SU-DHL-6 (cell line): ENCODE results near the gene APBB2.

Source experiments
- H2AFZ ChIP-seq: fragments of 200-600 bp; sonication (generic); 2 replicates; pipeline ENCODE4 v1.6.1; 2014; ENCODE audit warnings: low read depth, mild to moderate bottlenecking, moderate library complexity, mixed read lengths, antibody characterized with exemption, low read length; ENCODE audit not compliant: severe bottlenecking
- H3F3A ChIP-seq: fragments of 200-600 bp; shearing (Covaris generic); 2 replicates; pipeline ENCODE4 v1.6.0; 2016; ENCODE audit warnings: antibody characterized with exemption, mild to moderate bottlenecking; ENCODE audit not compliant: insufficient read depth
- H3K27ac ChIP-seq: fragments of 200-600 bp; sonication (generic); 2 replicates; pipeline ENCODE4 v1.5.1; 2016; ENCODE audit warnings: low read depth, mild to moderate bottlenecking, low read length, moderate library complexity, mixed read lengths
- H3K27me3 ChIP-seq: fragments of 200-600 bp; sonication (generic), shearing (Covaris generic); 2 replicates; pipeline ENCODE4 v1.6.0; 2014; ENCODE audit warnings: mild to moderate bottlenecking, low read length
- H3K36me3 ChIP-seq: fragments of 200-600 bp; sonication (generic); 2 replicates; pipeline ENCODE4 v1.6.1; 2014; ENCODE audit warnings: mild to moderate bottlenecking, low read length, mixed read lengths
- H3K4me2 ChIP-seq: fragments of 300-600, 200-600 bp; shearing (Covaris generic), sonication (generic); 2 replicates; pipeline ENCODE4 v1.6.0; 2014; ENCODE audit warnings: low read length, low read depth, mild to moderate bottlenecking; ENCODE audit not compliant: poor library complexity, severe bottlenecking
- H3K4me3 ChIP-seq: fragments of 200-600 bp; sonication (generic); 2 replicates; pipeline ENCODE4 v1.5.1; 2014; ENCODE audit warnings: antibody characterized with exemption, low read length, mild to moderate bottlenecking, mixed read lengths; ENCODE audit not compliant: insufficient read depth, poor library complexity, severe bottlenecking
- H3K79me2 ChIP-seq: fragments of 200-600 bp; sonication (generic); 2 replicates; pipeline ENCODE4 v1.6.1; 2014; ENCODE audit warnings: mild to moderate bottlenecking, low read length, moderate library complexity; ENCODE audit not compliant: insufficient read depth
- H3K9ac ChIP-seq: fragments of 200-600 bp; sonication (generic); 2 replicates; pipeline ENCODE4 v1.7.0; 2014; ENCODE audit warnings: mild to moderate bottlenecking, low read length
- H3K9me2 ChIP-seq: fragments of 200-600 bp; sonication (generic); replicated peaks from 2 replicates; pipeline ENCODE4 v1.6.1; 2014; ENCODE audit warnings: low read length; ENCODE audit not compliant: insufficient read depth
- H3K9me3 ChIP-seq: fragments of 200-600 bp; sonication (generic); 2 replicates; pipeline ENCODE4 v1.6.1; 2014; ENCODE audit warnings: low read length, mixed read lengths; ENCODE audit not compliant: insufficient read depth
- H4K20me1 ChIP-seq: fragments of 200-600 bp; sonication (generic); 2 replicates; pipeline ENCODE4 v1.6.1; 2014; ENCODE audit warnings: low read depth, mild to moderate bottlenecking, antibody characterized with exemption, low read length, moderate library complexity, mixed read lengths
- CTCF ChIP-seq: fragments of 200-600 bp; sonication (generic); IDR thresholded peaks from one replicate; pipeline ENCODE4 v1.5.1; 2017; ENCODE audit warnings: antibody characterized with exemption, mild to moderate bottlenecking, low read length, moderate library complexity; ENCODE audit not compliant: insufficient read depth, poor library complexity, severe bottlenecking
- EZH2phosphoT487 ChIP-seq: fragments of 200-600 bp; sonication (generic), shearing (Covaris generic); conservative IDR thresholded peaks from 2 replicates; pipeline ENCODE4 v1.6.1; 2018; ENCODE audit warnings: mild to moderate bottlenecking, antibody characterized with exemption, low read length, moderate library complexity, mixed read lengths

Gene APBB2

GRCh38 chr4:40865696-40866095 lies 348.6 kb downstream of the APBB2 start:
- Histone ChIP-seq H3K9me3 (no peaks in the 10 kb centered on the region), H3K4me2 (no peak overlapping the region), H3K27me3 (no peaks in the 10 kb centered on the region), H3K9me2 (no peaks in the 10 kb centered on the region), H3K27ac (no peak overlapping the region), H4K20me1 (no peaks in the 10 kb centered on the region), H3F3A (no peaks in the 10 kb centered on the region), H3K9ac (no peak overlapping the region), H3K4me3 (no peak overlapping the region), H3K36me3 (no peaks in the 10 kb centered on the region), H3K79me2 (no peaks in the 10 kb centered on the region), H2AFZ (no peak overlapping the region)
- TF ChIP-seq CTCF (no peak), EZH2phosphoT487 (no peak)

DNA sequence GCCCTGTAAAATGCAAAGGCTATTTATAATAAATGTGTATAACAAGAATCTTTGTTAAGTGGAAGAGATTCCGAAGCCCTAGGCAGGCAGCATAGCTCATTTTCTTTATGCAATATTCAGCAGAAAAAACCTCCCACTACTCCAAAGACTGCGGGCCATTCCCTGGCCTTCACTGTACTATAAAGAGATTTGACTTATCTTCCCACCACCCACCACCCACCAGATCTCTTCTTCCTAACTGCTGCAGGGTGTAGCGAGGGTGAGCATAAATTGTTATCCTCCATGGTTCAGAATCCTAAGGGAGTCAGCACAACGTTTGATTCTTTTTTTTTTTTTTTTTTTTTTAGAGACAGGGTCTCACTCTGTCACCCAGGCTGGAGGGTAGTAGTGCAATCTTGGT lies 349.8 kb downstream of the APBB2 start:
- no peak overlapping the region for H3K4me3 ChIP-seq
- no peak for TF ChIP-seq EZH2phosphoT487
- H3K36me3 ChIP-seq = no peaks in the 10 kb centered on the region
- H3K9me2 ChIP-seq = no peaks in the 10 kb centered on the region
- no peak overlapping the region for H3K9ac ChIP-seq
- H3K4me2 ChIP-seq = no peak overlapping the region
- no peaks in the 10 kb centered on the region for H3K79me2 ChIP-seq
- H4K20me1 ChIP-seq = no peaks in the 10 kb centered on the region
- H3K27me3 ChIP-seq = no peaks in the 10 kb centered on the region
- H3F3A ChIP-seq = no peaks in the 10 kb centered on the region
- no peak overlapping the region for H3K27ac ChIP-seq
- H3K9me3 ChIP-seq = no peaks in the 10 kb centered on the region
- H2AFZ ChIP-seq = no peak overlapping the region

GRCh38 chr4:40858962-40859361 lies 355.4 kb downstream of the APBB2 start:
- Histone ChIP-seq H3K27ac (no peak overlapping the region), H3K4me2 (no peak overlapping the region)
- TF ChIP-seq CTCF = no peak
- TF ChIP-seq EZH2phosphoT487 = no peak

DNA sequence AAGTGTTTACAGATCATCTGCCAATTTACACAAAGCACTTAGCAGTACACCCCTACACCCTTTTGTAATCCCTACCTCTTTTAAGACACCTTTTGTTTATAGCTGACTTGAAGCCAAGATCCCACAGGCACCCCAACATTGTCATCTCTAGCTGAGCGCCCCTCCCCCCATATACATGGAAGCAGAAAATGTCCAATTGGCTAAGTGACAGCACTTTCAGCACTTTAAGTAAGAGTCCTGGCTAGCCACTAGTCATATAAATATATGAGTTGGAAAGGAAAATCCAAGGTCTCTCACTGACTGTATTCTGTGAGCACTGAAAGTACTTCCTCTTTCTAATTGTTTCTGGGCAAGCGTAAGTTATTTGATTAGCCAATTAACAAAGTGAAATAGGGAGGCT lies 356.4 kb downstream of the APBB2 start:
- Histone ChIP-seq H3K27ac (no peak overlapping the region), H3K4me3 (no peak overlapping the region), H3F3A (peaks cover 6% of the 10 kb centered on the region; the same call in 1 of the 2 replicates), H3K36me3 (no peaks in the 10 kb centered on the region), H3K27me3 (no peaks in the 10 kb centered on the region), H3K4me2 (no peak overlapping the region), H3K9ac (no peak overlapping the region), H2AFZ (no peak overlapping the region), H3K9me2 (no peaks in the 10 kb centered on the region), H3K79me2 (no peaks in the 10 kb centered on the region), H3K9me3 (no peaks in the 10 kb centered on the region), H4K20me1 (no peaks in the 10 kb centered on the region)
- TF ChIP-seq CTCF (no peak), EZH2phosphoT487 (no peak)

More at GRCh38 chr4:40858962-40859361, 355.4 kb downstream of the APBB2 start:
- Histone ChIP-seq H3K27me3 (no peaks in the 10 kb centered on the region), H3K4me3 (no peak overlapping the region), H3K9ac (no peak overlapping the region), H4K20me1 (no peaks in the 10 kb centered on the region), H2AFZ (no peak overlapping the region), H3F3A (peaks cover 6% of the 10 kb centered on the region; the same call in 1 of the 2 replicates), H3K9me2 (no peaks in the 10 kb centered on the region), H3K9me3 (no peaks in the 10 kb centered on the region), H3K79me2 (no peaks in the 10 kb centered on the region), H3K36me3 (no peaks in the 10 kb centered on the region)
